Glutamatergic neuron (in vitro differentiated cells): Measurements from ENCODE around the gene DUS1L. TPM values are rescaled to one million over a fixed set of nuclear protein-coding genes. Genes with fewer than 3 reads are reported as not detected.

Source experiments
- DNase-seq: peaks from one replicate; pipeline ENCODE4 v3.0.0; 2022
- H3K27ac Mint-ChIP-seq: one replicate; pipeline ENCODE4 v1.8.0; 2020; ENCODE audit warnings: mild to moderate bottlenecking, mixed read lengths, inconsistent platforms; ENCODE audit not compliant: unreplicated experiment
- H3K27me3 Mint-ChIP-seq: one replicate; pipeline ENCODE4 v1.8.0; 2020; ENCODE audit warnings: mild to moderate bottlenecking, moderate library complexity, mixed read lengths, inconsistent platforms; ENCODE audit not compliant: unreplicated experiment
- H3K36me3 Mint-ChIP-seq: one replicate; pipeline ENCODE4 v1.8.0; 2020; ENCODE audit warnings: mild to moderate bottlenecking, mixed read lengths, inconsistent platforms; ENCODE audit not compliant: unreplicated experiment
- H3K4me1 Mint-ChIP-seq: one replicate; pipeline ENCODE4 v1.8.0; 2020; ENCODE audit warnings: mild to moderate bottlenecking, low read depth, mixed read lengths, inconsistent platforms; ENCODE audit not compliant: unreplicated experiment
- H3K4me3 Mint-ChIP-seq: one replicate; pipeline ENCODE4 v1.8.0; 2020; ENCODE audit warnings: mild to moderate bottlenecking, mixed read lengths, inconsistent platforms; ENCODE audit not compliant: unreplicated experiment
- H3K9me3 Mint-ChIP-seq: one replicate; pipeline ENCODE4 v1.8.0; 2020; ENCODE audit warnings: mild to moderate bottlenecking, moderate library complexity, mixed read lengths, inconsistent platforms; ENCODE audit not compliant: unreplicated experiment
- total RNA-seq: library from RNA; stranded (reverse); fragmentation: NEBNext Ultra II Directional; extraction: Animal tissue kit (Norgen Biotek cat#: 25700); gene quantifications from one replicate; pipeline ENCODE4 v1.2.1, GENCODE V29; 2021; ENCODE audit not compliant: unreplicated experiment
- TF ChIP-seq, protein P1 (sequence below): fragments of 200-600 bp; sonication (generic); IDR thresholded peaks from one replicate; pipeline ENCODE4 v1.5.0; 2021; ENCODE audit not compliant: partially characterized antibody, unreplicated experiment

The DUS1L gene
- total RNA-seq, 1 donor from 2014 or later: 122 TPM

GRCh38 chr17:82053556-82054263 is 11.9 kb downstream of the DUS1L start:
- Mint-ChIP-seq H3K4me3 (peak overlapping the region; percentile 71), H3K27ac (peak overlapping the region; percentile 28), H3K9me3 (no peaks in the 10 kb centered on the region), H3K36me3 (no peaks in the 10 kb centered on the region), H3K27me3 (peaks cover 1% of the 10 kb centered on the region), H3K4me1 (no peaks in the 10 kb centered on the region)
- DNase-seq: no peak
- TF ChIP-seq, protein P1, sequence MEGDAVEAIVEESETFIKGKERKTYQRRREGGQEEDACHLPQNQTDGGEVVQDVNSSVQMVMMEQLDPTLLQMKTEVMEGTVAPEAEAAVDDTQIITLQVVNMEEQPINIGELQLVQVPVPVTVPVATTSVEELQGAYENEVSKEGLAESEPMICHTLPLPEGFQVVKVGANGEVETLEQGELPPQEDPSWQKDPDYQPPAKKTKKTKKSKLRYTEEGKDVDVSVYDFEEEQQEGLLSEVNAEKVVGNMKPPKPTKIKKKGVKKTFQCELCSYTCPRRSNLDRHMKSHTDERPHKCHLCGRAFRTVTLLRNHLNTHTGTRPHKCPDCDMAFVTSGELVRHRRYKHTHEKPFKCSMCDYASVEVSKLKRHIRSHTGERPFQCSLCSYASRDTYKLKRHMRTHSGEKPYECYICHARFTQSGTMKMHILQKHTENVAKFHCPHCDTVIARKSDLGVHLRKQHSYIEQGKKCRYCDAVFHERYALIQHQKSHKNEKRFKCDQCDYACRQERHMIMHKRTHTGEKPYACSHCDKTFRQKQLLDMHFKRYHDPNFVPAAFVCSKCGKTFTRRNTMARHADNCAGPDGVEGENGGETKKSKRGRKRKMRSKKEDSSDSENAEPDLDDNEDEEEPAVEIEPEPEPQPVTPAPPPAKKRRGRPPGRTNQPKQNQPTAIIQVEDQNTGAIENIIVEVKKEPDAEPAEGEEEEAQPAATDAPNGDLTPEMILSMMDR: no peak

GRCh38 chr17:82053130-82053529 is 12.5 kb downstream of the DUS1L start:
- Mint-ChIP-seq H3K36me3 (no peaks in the 10 kb centered on the region), H3K27me3 (peaks cover 1% of the 10 kb centered on the region), H3K27ac (peak overlapping the region; percentile 28), H3K4me1 (no peaks in the 10 kb centered on the region), H3K4me3 (peak overlapping the region; percentile 74), H3K9me3 (no peaks in the 10 kb centered on the region)
- DNase-seq: no peak
- TF ChIP-seq, protein P1: no peak

DNA sequence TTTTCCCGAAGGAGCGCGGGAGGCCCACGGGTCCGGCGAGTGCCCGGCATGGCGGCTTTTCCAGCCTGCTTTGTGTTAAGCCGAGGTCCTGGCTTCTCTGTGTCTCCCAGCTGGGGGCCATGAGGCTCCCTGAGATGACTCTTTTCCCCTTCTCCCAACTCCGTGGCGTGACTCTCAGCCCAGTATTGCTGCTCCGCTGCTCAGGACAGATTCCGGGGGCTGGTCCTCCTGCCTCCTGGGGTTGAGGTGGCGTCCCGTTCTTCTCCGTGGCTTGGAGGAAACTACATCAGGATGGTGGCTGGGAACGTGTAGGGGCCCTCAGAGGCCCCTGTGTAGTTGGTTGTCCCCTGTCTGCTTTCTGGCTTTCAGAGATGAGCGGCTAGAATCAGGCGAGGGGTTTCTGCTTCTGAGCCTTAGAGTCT is 13.0 kb downstream of the DUS1L start:
- peak overlapping the region; percentile 74 for H3K4me3 Mint-ChIP-seq
- H3K9me3 Mint-ChIP-seq: no peaks in the 10 kb centered on the region
- H3K27ac Mint-ChIP-seq: no peak overlapping the region
- TF ChIP-seq, protein P1: no peak
- peaks cover 1% of the 10 kb centered on the region for H3K27me3 Mint-ChIP-seq
- no peak for DNase-seq
- no peaks in the 10 kb centered on the region for H3K4me1 Mint-ChIP-seq
- H3K36me3 Mint-ChIP-seq: no peaks in the 10 kb centered on the region

DNA sequence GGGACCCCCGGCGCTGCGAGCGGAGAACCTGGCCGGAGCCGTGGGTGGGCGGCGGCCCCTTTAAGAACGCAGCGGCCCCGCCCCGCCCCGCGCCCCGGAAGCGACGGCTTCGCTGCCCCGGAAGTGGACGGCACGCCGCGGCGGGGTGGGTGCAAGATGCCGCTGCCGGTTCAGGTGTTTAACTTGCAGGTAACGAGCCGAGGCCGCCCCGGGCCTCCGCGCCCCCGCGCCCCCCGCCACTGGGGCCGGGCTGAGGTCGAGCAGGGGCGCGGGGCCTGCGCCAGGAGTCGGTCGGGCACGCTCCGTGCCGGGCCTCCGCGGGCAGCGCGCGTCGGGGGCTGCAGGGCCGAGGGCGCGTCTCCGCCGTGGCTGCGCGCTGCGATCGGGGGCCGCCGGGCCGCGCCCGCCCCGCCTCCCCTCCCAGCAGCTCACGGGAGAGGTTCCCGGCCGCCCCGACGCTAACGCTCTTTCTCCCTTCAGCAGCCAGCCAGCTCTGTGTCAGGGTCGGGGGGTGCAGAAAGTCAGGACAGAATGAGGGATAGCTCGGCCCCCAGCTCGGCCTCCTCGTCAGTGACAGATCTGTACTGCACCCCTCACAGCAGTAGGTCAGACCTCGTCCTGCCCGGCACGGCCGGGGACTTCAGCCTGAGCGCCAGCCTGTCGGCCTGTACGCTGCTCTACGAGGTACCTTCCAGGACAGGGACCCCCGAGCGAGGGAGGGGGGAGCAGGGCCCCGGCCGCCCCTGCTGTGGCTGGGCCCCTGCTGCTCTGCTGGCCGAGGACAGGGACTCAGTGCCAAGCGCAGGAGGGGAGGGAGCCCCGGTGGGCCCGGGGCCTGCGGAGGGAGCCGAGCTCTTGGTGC is 13.6 kb downstream of the DUS1L start, which contains the start of the genes GPS1 and RFNG:
GPS1 (plus strand) TSS at position 123 of the 862 bp plus-strand sequence; CDS start at position 157, 34 bp downstream.
RFNG (minus strand) TSS at position 36 of the 862 bp plus-strand sequence. CDS start 45 bp downstream, outside the sequence.
- H3K36me3 Mint-ChIP-seq: no peaks in the 10 kb centered on the region
- peak; percentile 88 for DNase-seq
- TF ChIP-seq, protein P1: no peak
- H3K27ac Mint-ChIP-seq: peak within 1 kb of the TSS; percentile 52
- H3K27me3 Mint-ChIP-seq: peaks cover 1% of the 10 kb centered on the region
- H3K9me3 Mint-ChIP-seq: no peaks in the 10 kb centered on the region
- H3K4me3 Mint-ChIP-seq: peak within 1 kb of the TSS; percentile 87
- H3K4me1 Mint-ChIP-seq: no peaks in the 10 kb centered on the region
